HG02678 (cell line): ENCODE results near the gene KIF1A.

Experiments used
- ATAC-seq: cut with Tn5 transposase; IDR thresholded peaks from one replicate; pipeline ENCODE4 v1.9.1; 2021; ENCODE audit warnings: mild to moderate bottlenecking, moderate library complexity; ENCODE audit not compliant: unreplicated experiment

Gene KIF1A

GRCh38 chr2:240819858-240820606 is at the start of gene KIF1A:
TSS of gene KIF1A (minus strand) at chr2:240820219. CDS start at chr2:240797752, 22,467 bp downstream.
- no peak for ATAC-seq

- ATAC-seq = no peak
Measured at GRCh38 chr2:240869109-240869955, 49.3 kb upstream of the KIF1A start.

- no peak for ATAC-seq
Measured at GRCh38 chr2:240868286-240869108, 48.5 kb upstream of the KIF1A start, which contains the start of gene AGXT. TSS of gene AGXT (plus strand) at chr2:240868824. CDS start at chr2:240868866, 42 bp downstream.

- ATAC-seq = no peak
Measured at GRCh38 chr2:240865391-240865790, 45.4 kb upstream of the KIF1A start.

GRCh38 chr2:240864475-240864874 is 44.5 kb upstream of the KIF1A start:
- no peak for ATAC-seq

GRCh38 chr2:240861547-240861946 is 41.5 kb upstream of the KIF1A start:
- no peak for ATAC-seq

GRCh38 chr2:240858871-240859270 is 38.9 kb upstream of the KIF1A start:
- no peak for ATAC-seq

- ATAC-seq = no peak
Measured at GRCh38 chr2:240858321-240858720, 38.3 kb upstream of the KIF1A start.

- no peak for ATAC-seq
Measured at GRCh38 chr2:240857039-240858008, 37.3 kb upstream of the KIF1A start.

- no peak for ATAC-seq
Measured at GRCh38 chr2:240856151-240856980, 36.3 kb upstream of the KIF1A start.

- no peak for ATAC-seq
Measured at GRCh38 chr2:240855670-240856069, 35.7 kb upstream of the KIF1A start.

GRCh38 chr2:240852671-240853314 is 32.8 kb upstream of the KIF1A start:
- no peak for ATAC-seq

- peak; percentile 49 for ATAC-seq
Measured at GRCh38 chr2:240851078-240851991, 31.3 kb upstream of the KIF1A start.

- ATAC-seq = no peak
Measured at GRCh38 chr2:240850756-240851077, 30.7 kb upstream of the KIF1A start.

GRCh38 chr2:240850026-240850425 is 30.0 kb upstream of the KIF1A start:
- ATAC-seq = no peak

- ATAC-seq = no peak
Measured at GRCh38 chr2:240848900-240849680, 29.1 kb upstream of the KIF1A start.

- no peak for ATAC-seq
Measured at GRCh38 chr2:240847817-240848216, 27.8 kb upstream of the KIF1A start.
